Stimulated activated CD8-positive, alpha-beta memory T cell treated with anti-CD3 and anti-CD28 coated beads, Interleukin-4, amount 100 ng/mL, for 4 hours (primary cell): ENCODE data around the gene TUT1.
"Not testable (repeated sequence)": the region's sequence is repeated elsewhere in the genome, so short reads cannot be mapped to it uniquely, and the experiment has no call there.

Source experiments
- DNase-seq, 2 donors: peaks; one replicate each; pipeline ENCODE4 v3.0.0-alpha.2; 2020; ENCODE audit warnings: low read depth in 2 of 2, low spot score in 1 of 2

TUT1 gene

GRCh38 chr11:62605467-62605866 is 14.1 kb upstream of the TUT1 start:
- DNase-seq = no peak

GRCh38 chr11:62604460-62605120 is 13.3 kb upstream of the TUT1 start:
- DNase-seq = no peak

DNA sequence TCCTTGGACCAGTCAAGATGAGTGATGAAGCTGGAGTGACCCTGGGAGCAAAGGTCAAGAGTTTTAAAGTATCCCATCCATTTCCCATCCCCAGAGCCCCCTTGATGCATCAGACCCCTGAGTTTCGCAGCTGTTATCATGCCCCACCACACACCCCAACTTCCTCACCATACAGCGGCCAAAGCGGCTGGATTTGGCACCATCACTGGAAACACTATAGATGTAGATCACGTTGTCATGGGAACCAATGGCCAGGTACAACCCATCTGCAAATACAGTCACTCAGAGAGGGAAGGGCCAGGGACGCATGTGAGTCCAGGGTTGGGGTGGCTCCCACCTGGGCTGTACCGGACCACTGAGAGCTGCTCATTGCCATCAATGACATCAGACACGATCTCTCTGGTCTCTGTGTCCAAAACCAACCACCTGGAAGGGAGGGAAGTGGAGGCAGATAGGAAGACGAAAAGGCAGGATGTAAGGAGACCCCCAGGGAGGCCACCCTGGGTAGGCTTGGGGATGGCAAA is 12.5 kb upstream of the TUT1 start:
- DNase-seq = no peak

DNA sequence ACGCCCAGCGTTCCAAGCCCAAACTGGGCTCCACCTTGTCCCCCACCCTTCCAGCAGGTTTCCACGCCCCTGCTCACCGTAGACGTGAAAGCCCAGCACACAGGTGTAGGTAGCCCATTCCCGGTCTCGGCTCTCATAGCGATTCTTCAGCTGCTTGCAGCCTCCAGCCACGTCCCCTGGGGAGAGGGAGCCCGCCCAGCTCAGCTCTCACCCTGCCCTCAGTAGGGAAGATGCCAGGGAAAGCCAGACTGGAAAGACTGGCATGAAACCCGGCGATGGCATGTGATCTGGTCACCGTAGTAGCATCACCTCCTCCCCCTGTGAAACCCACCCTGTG is 11.7 kb upstream of the TUT1 start:
- DNase-seq = no peak

GRCh38 chr11:62602141-62603071 is 11.1 kb upstream of the TUT1 start:
- peak in 1 of 2 donors; percentile 9 for DNase-seq

DNA sequence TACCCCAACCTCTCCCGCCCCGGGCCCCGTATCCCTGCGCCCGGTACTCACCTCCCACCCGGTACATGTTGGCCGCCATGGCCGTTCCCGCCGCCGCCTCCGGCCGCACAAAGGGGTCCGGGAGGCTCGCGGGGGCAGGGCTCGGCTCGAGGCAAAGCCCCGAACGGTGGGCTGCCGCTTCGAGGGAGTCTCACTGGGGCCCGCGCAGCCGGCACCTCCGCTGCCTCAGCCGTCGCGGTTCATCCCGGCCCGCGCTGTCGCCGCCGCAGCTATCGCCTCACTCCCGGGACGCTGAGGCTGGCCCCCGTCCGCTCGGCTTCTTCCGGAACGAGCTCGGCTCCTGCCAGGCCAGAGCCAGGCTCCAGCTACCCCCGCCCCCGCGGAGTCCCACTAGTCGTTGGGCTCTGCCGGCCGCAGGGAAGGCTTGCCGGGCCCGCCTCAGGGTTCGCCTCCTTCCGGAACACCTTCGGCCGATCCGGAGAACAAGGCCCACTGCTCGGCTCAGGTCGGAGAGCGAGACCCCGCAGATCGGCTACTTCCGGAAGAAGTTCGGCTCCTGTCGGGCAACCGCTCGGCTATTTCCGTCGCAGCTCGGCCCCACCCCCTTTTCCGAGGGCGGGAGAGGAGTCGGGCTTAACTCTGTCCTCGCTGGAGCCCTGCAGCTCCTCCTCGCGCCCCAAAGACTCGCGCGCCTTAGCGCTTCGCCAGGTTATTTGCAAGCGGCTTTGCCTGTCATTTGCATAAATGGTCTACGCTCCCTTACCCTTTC is 10.2 kb upstream of the TUT1 start, which contains the start of gene MTA2:
MTA2 (minus strand) TSS at position 494 of the 769 bp plus-strand sequence; CDS start at position 79, 415 bp downstream.
- DNase-seq = peak; percentile 98 to 99

GRCh38 chr11:62601122-62601371 is 9.7 kb upstream of the TUT1 start:
- peak in 1 of 2 donors; percentile 9 for DNase-seq

DNA sequence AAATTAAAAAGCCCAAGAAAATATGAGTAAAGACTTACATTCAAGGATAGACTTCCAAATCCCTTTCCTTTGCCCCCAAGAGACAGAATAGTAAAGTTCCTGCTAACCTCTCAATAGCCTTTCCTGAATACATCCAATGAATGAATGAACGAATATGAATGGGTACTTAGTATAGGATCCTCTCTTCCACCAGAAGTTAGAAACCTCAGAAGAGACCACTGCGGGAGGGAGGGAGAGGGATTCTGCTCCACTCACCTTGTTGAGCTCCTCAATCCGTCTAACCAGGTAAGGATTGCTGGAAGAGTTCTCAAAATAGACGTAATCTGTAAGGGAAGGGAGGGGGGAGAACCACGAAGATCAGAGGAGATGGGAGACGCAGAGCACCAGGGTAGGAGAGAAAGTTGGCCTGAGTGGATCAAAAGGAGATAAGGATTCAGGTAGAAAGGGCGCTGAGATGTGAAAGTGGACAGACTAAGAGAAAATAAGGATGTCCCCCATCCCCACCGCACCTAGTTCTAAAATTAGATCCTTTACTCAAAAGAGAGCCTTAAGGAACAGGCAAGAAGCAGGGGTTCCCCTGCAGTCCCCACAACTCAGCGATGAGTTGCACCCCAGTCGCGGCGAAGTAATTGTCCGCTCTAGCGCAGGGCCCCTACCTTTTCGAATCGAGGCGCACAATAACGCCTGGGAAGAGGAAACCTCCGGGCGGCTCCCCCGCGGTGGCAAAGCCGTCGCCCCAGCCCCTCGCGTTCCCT is 9.2 kb upstream of the TUT1 start:
- no peak for DNase-seq

GRCh38 chr11:62599901-62600300 is 8.6 kb upstream of the TUT1 start:
- DNase-seq = no peak

GRCh38 chr11:62599069-62599696 is 7.9 kb upstream of the TUT1 start:
- peak; percentile 87 to 90 for DNase-seq

GRCh38 chr11:62595124-62595523 is 3.8 kb upstream of the TUT1 start:
- DNase-seq = no peak

DNA sequence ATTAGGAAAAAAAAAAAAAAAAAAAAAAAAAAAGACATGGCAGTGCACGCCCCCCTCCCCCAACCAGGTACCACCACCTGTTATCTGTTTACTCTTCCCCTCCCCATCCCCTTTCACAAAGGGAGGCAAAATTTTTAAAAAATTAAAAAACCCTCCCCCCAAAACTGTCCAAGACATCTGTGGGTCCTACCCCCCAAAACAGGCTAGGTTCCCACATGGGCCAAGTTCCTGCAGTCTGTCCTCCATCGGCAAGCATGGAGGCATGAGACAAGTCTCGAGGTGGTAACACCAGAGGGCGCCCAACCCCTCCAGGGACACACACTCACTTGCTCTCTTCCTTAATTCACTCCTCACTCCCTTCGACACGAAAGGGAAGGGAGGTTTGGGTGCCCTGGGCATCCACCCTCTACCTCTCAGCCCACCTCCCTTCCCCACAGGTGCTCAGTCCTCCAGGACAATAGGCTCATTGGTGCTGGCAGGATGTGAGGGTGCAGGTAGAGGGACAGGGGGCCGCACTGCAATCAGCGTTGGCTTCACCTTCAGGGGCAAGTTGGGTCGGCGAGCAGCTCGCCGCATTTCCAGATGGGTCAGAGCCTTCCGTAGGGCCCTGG is 2.2 kb upstream of the TUT1 start:
- DNase-seq = peak; percentile 58 to 66

GRCh38 chr11:62592989-62593421 is 1.7 kb upstream of the TUT1 start:
- DNase-seq = no peak

DNA sequence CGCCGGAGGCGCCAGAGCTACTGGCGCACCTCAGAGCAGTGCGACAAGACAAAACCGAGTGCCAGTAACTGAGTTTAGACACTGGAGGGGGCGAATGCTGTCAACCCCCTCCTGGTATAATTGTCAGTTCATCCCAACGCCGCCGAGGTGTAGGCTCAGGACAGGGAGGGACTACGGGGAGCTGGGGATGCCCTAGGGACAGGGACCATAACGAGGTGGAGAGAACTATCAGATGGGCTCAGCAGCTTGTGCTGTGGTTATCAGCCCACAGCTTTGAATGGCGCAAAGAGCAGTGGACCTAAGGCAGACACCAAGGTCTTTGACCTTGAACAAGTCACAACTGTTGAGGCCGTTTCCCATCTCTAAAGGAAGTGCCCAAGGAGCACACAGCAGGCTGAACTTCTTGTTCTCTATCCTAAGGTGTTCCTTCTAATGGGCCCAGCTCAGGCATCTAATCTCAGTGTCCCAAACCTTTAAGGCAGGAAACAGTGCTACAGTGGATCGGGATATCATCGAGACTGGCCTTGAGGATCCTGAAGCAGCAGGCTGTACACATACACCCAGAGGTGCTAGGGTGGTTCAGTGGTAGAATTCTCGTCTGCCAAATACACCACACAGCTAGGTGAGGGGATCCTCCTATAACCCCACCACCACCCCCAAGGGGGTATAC is 958 bp upstream of the TUT1 start:
- no peak for DNase-seq

DNA sequence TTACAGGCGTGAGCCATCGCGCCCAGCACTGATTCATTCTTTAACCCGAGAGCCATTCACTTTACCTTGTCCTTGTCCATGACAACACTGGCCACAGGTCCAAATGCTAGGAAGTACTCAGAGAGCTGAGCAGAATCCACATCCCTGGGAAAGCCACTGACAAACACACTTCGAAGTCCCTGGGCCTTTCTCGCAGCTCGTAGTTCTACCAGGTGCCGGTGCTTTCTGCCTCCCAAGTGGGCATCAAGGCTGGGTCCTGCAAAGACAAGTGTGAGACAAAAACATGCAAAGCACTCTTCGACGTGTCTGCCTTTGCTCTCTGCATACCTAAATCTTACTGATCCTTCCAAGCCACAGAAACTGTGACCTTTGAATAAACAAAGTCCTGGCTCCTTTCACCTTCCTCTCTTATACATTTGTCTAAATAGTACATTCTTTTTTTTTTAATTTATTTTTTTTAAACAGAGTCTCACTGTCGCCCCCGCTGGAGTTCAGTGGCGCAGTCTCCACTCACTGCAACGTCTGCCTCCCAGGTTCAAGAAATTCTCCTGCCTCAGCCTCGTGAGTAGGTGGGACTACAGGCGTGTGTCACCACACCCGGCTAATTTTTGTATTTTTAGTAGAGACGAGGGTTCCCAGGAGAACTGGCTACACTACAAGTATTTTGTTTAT is 2.2 kb downstream of the TUT1 start:
- DNase-seq = no peak

GRCh38 chr11:62585356-62585755 is 6.0 kb downstream of the TUT1 start:
- not testable (repeated sequence) for DNase-seq

DNA sequence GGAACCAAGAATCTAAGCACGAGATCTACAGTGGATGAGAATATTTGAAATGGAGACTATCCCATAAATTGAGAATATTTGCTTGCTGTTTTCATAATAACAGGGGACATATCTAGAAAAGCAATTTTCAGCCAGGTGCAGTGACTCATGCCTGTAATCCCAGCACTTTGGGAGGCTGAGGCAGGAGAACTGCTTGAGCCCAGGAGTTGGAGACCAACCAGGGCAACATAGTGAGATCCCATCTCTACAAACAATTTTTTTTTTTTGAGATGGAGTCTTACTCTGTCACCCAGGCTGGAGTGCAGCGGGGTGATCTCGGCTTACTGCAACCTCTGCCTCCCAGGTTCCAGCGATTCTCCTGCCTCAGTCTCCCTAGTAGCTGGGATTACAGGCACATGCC is 9.6 kb downstream of the TUT1 start:
- DNase-seq = not testable (repeated sequence)

DNA sequence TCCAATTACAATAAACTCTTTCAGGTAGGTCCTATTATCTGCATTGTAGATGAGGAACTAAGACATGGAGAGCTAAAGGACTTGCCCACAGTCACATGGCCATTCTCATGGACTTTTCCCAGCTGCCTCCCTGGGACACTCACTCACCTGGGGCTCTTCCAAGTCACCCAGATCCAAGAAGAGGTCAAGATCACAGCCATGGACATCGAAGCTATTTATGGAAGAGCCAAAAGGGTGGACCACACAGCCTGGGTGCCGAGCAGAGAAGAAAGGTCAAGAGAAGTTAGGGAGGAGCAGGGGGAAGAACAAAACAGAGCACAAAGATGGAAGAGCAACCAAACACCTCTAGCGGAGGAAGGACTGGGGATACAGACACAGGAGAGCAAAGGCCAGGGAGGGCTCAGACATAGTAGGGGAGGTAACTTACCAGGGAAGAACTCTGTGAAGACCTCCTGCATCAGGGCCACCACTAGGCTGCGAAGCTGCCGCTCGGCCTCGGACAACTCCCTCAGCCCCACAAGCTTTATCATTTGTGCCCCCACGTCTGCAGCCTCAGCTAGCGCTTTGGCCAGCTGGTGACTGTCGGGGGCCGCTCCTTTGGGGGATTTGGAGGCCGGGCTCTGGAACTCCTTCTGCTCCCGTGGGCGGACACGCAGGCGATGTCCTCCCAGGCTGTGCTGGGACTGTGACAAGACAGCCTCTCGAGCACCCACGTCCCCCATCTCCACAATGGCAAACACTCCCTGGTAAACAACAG is 10.2 kb downstream of the TUT1 start:
- DNase-seq = no peak
